Gastroesophageal sphincter (tissue), 3 donors: Measurements from ENCODE around the gene DOCK2.

Experiments
- POLR2A ChIP-seq, 2 donors: fragments of 450-650 bp; IDR thresholded peaks; one replicate each; pipeline ENCODE4 v1.6.1; 2017; ENCODE audit warnings: antibody characterized with exemption in 2 of 2, mild to moderate bottlenecking in 2 of 2, moderate library complexity in 1 of 2
- POLR2AphosphoS5 ChIP-seq: sonication (generic); formaldehyde crosslinking; IDR thresholded peaks from one replicate; pipeline ENCODE4 v1.6.1; 2017; ENCODE audit warnings: antibody characterized with exemption
- TF ChIP-seq, protein P1 (sequence below), 4 experiments: fragments of 200-600 bp in 2 of 4; fragments of 450-650 bp in 2 of 4; sonication (generic) in 1 of 4; IDR thresholded peaks; one replicate each; pipeline ENCODE4 v1.5.1; 2017 to 2019; ENCODE audit warnings: antibody characterized with exemption in 4 of 4, mild to moderate bottlenecking in 2 of 4, moderate library complexity in 2 of 4

DNA sequence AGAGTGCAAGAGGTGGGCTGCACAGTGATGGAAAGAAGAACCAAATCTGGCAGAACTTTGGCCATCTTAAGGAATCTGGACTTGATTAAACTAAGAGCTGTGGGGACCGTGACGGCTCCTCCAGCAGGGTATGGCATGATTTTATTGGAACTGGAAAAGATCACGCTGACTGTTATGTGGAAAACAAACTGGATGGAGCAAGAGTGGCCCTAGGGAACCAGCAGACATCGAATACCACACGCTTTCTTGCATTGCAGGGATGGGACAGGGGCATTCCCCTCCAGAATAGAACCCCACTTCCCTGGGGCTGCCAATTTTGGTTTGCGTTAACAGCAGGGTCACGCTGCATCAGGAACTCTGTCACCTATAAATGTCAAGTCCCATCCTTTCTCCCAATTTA, 304.5 kb downstream of the DOCK2 start:
- TF ChIP-seq POLR2AphosphoS5 = no peak
- TF ChIP-seq, protein P1, sequence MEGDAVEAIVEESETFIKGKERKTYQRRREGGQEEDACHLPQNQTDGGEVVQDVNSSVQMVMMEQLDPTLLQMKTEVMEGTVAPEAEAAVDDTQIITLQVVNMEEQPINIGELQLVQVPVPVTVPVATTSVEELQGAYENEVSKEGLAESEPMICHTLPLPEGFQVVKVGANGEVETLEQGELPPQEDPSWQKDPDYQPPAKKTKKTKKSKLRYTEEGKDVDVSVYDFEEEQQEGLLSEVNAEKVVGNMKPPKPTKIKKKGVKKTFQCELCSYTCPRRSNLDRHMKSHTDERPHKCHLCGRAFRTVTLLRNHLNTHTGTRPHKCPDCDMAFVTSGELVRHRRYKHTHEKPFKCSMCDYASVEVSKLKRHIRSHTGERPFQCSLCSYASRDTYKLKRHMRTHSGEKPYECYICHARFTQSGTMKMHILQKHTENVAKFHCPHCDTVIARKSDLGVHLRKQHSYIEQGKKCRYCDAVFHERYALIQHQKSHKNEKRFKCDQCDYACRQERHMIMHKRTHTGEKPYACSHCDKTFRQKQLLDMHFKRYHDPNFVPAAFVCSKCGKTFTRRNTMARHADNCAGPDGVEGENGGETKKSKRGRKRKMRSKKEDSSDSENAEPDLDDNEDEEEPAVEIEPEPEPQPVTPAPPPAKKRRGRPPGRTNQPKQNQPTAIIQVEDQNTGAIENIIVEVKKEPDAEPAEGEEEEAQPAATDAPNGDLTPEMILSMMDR (IDR thresholded peaks at IDR 0.05) = no peak
- TF ChIP-seq POLR2A (IDR thresholded peaks at IDR 0.05) = no peak
